IMR-90 (cell line): ENCODE measurements around the gene LAMTOR3. TPM values are rescaled to one million over a fixed set of nuclear protein-coding genes. Genes with fewer than 3 reads are reported as not detected.

Experiments
- ATAC-seq: fragments of 200-7000 bp; cut with Tn5 transposase; 2 replicates; pipeline ENCODE4 v1.9.1; 2020; ENCODE audit warnings: low read depth, mild to moderate bottlenecking, moderate library complexity
- BruUV-seq: library from RNA; stranded (reverse); fragments of 400-500 nt; replicated peaks from 2 replicates; lab custom pipeline; 2021; lab: Mats Ljungman, UMichigan
- CTCF ChIA-PET: fragments of 300-600 bp; formaldehyde crosslinking; extraction: SDS; loops from one replicate; lab custom pipeline; 2021; ENCODE audit warnings: antibody characterized with exemption; lab: Yijun Ruan, JAX
- POLR2A ChIA-PET: fragments of 300-600 bp; sonication (Branson Sonifier 250); formaldehyde crosslinking; loops from one replicate; lab custom pipeline; 2022; ENCODE audit warnings: antibody characterized with exemption; ENCODE audit not compliant: unreplicated experiment; lab: Charles Lee
- DNase-seq: peaks from one replicate; pipeline ENCODE4 v3.0.0; 2013
- H2AFZ ChIP-seq: replicated peaks from 2 replicates; pipeline ENCODE3; 2013; ENCODE audit warnings: low read length, mild to moderate bottlenecking; ENCODE audit not compliant: poor library complexity
- H2AK5ac ChIP-seq: 2 replicates; pipeline ENCODE4 v1.6.1; 2013; ENCODE audit warnings: low read depth, low read length, inconsistent platforms
- H2AK9ac ChIP-seq: replicated peaks from 2 replicates; pipeline ENCODE3; 2013; ENCODE audit warnings: mild to moderate bottlenecking, low read depth, low read length, moderate library complexity; ENCODE audit not compliant: poor library complexity
- H2BK120ac ChIP-seq: 2 replicates; pipeline ENCODE4 v1.6.1; 2013; ENCODE audit warnings: low read depth, low read length, inconsistent platforms
- H2BK15ac ChIP-seq: 3 replicates; pipeline ENCODE4 v1.6.1; 2013; ENCODE audit warnings: low read depth, low read length, inconsistent platforms
- H2BK20ac ChIP-seq: 2 replicates; pipeline ENCODE4 v1.6.1; 2013; ENCODE audit warnings: low read depth, mild to moderate bottlenecking, inconsistent platforms, low read length, moderate library complexity
- H2BK5ac ChIP-seq: 2 replicates; pipeline ENCODE4 v1.6.1; 2013; ENCODE audit warnings: mild to moderate bottlenecking, low read depth, low read length, inconsistent platforms; ENCODE audit not compliant: poor library complexity, severe bottlenecking
- H3K14ac ChIP-seq: replicated peaks from 2 replicates; pipeline ENCODE4 v1.6.1; 2013; ENCODE audit warnings: low read depth, low read length, inconsistent platforms
- H3K18ac ChIP-seq: 2 replicates; pipeline ENCODE4 v1.6.1; 2013; ENCODE audit warnings: low read depth, low read length, control low read depth
- H3K23ac ChIP-seq: 2 replicates; pipeline ENCODE4 v1.6.1; 2013; ENCODE audit warnings: low read depth, low read length, inconsistent platforms
- H3K27ac ChIP-seq: 2 replicates; pipeline ENCODE4 v1.5.1; 2013; ENCODE audit warnings: mild to moderate bottlenecking, control low read depth, low read length; ENCODE audit not compliant: insufficient read depth
- H3K27me3 ChIP-seq: 2 replicates; pipeline ENCODE4 v1.6.1; 2013; ENCODE audit warnings: low read length; ENCODE audit not compliant: control insufficient read depth, insufficient read depth
- H3K36me3 ChIP-seq: 2 replicates; pipeline ENCODE4 v1.6.1; 2013; ENCODE audit warnings: low read length, mixed read lengths; ENCODE audit not compliant: control insufficient read depth, insufficient read depth
- H3K4ac ChIP-seq: 2 replicates; pipeline ENCODE4 v1.6.1; 2013; ENCODE audit warnings: low read depth, low read length, inconsistent platforms
- H3K4me1 ChIP-seq: 2 replicates; pipeline ENCODE4 v1.6.1; 2013; ENCODE audit warnings: low read length, mixed read lengths; ENCODE audit not compliant: control insufficient read depth, insufficient read depth
- H3K4me2 ChIP-seq: 2 replicates; pipeline ENCODE4 v1.6.1; 2013; ENCODE audit warnings: low read depth, mild to moderate bottlenecking, control low read depth, low read length, moderate library complexity
- H3K4me3 ChIP-seq: 2 replicates; pipeline ENCODE4 v1.5.1; 2013; ENCODE audit warnings: low read depth, mild to moderate bottlenecking, control low read depth, low read length, moderate library complexity; ENCODE audit not compliant: insufficient read depth
- H3K56ac ChIP-seq: 2 replicates; pipeline ENCODE4 v1.6.1; 2013; ENCODE audit warnings: low read length, inconsistent platforms; ENCODE audit not compliant: insufficient read depth; ENCODE audit errors: extremely low read depth
- H3K79me1 ChIP-seq, 2 experiments: 2 replicates each; pipeline ENCODE4 v1.6.1; 2013; ENCODE audit warnings: low read length in 2 of 2, inconsistent platforms in 1 of 2, low read depth in 1 of 2
- H3K9ac ChIP-seq: 2 replicates; pipeline ENCODE4 v1.6.1; 2013; ENCODE audit warnings: low read depth, low read length, control low read depth
- H3K9me1 ChIP-seq: 2 replicates; pipeline ENCODE4 v1.6.1; 2013; ENCODE audit warnings: low read length, inconsistent platforms; ENCODE audit not compliant: insufficient read depth
- H3K9me3 ChIP-seq: 2 replicates; pipeline ENCODE4 v1.6.1; 2013; ENCODE audit warnings: low read length; ENCODE audit not compliant: control insufficient read depth, insufficient read depth
- H4K20me1 ChIP-seq: 2 replicates; pipeline ENCODE4 v1.6.1; 2013; ENCODE audit warnings: low read length, inconsistent platforms; ENCODE audit not compliant: insufficient read depth
- H4K5ac ChIP-seq: 2 replicates; pipeline ENCODE4 v1.6.1; 2013; ENCODE audit warnings: mild to moderate bottlenecking, low read depth, low read length, control low read depth
- H4K8ac ChIP-seq, 2 experiments: 2 replicates each; pipeline ENCODE4 v1.6.1; 2013; ENCODE audit warnings: low read depth in 2 of 2, low read length in 2 of 2, control low read depth in 1 of 2, inconsistent platforms in 1 of 2
- H4K91ac ChIP-seq: 2 replicates; pipeline ENCODE4 v1.6.1; 2013; ENCODE audit warnings: low read depth, low read length, inconsistent platforms; ENCODE audit not compliant: insufficient read depth
- BHLHE40 ChIP-seq: fragments of 150-350 bp; IDR thresholded peaks from 2 replicates; pipeline ENCODE4 v1.6.1; 2016; ENCODE audit warnings: mild to moderate bottlenecking, low read depth, low read length
- CEBPB ChIP-seq: IDR thresholded peaks from 2 replicates; pipeline ENCODE4 v1.6.1; 2012; ENCODE audit warnings: low read depth, low read length, improper control_type of control experiment
- CHD1 ChIP-seq: IDR thresholded peaks from 2 replicates; pipeline ENCODE4 v1.6.1; 2012; ENCODE audit warnings: low read depth, low read length, improper control_type of control experiment
- CTCF ChIP-seq: conservative IDR thresholded peaks from 2 replicates; pipeline ENCODE4 v1.5.1; 2012; ENCODE audit warnings: mild to moderate bottlenecking, low read depth, low read length, improper control_type of control experiment
- ELK1 ChIP-seq: fragments of 150-350 bp; IDR thresholded peaks from 2 replicates; pipeline ENCODE4 v1.6.1; 2016; ENCODE audit warnings: low read depth, mild to moderate bottlenecking, low read length, moderate library complexity, borderline replicate concordance
- FOS ChIP-seq: fragments of 150-350 bp; IDR thresholded peaks from 2 replicates; pipeline ENCODE4 v1.6.1; 2016; ENCODE audit warnings: low read depth, low read length
- MAFK ChIP-seq: IDR thresholded peaks from 2 replicates; pipeline ENCODE4 v1.6.1; 2012; ENCODE audit warnings: low read depth, low read length, improper control_type of control experiment
- MAZ ChIP-seq: IDR thresholded peaks from 2 replicates; pipeline ENCODE4 v1.6.1; 2012; ENCODE audit warnings: low read depth, mild to moderate bottlenecking, low read length, improper control_type of control experiment, moderate library complexity, borderline replicate concordance
- NFE2L2 ChIP-seq: fragments of 150-350 bp; IDR thresholded peaks from 2 replicates; pipeline ENCODE4 v1.6.1; 2016; ENCODE audit warnings: low read depth, mild to moderate bottlenecking, low read length
- POLR2A ChIP-seq: IDR thresholded peaks from 2 replicates; pipeline ENCODE4 v1.6.1; 2012; ENCODE audit warnings: mild to moderate bottlenecking, low read depth, low read length
- RAD21 ChIP-seq: IDR thresholded peaks from 2 replicates; pipeline ENCODE4 v1.6.1; 2012; ENCODE audit warnings: low read length, improper control_type of control experiment
- RFX5 ChIP-seq: IDR thresholded peaks from 2 replicates; pipeline ENCODE4 v1.8.0; 2012; ENCODE audit warnings: low read depth, mild to moderate bottlenecking, low read length, moderate library complexity
- SMC3 ChIP-seq: fragments of 150-350 bp; IDR thresholded peaks from 2 replicates; pipeline ENCODE4 v1.6.1; 2016; ENCODE audit warnings: low read depth, mild to moderate bottlenecking, antibody characterized with exemption, low read length, moderate library complexity
- USF2 ChIP-seq: fragments of 150-350 bp; IDR thresholded peaks from 2 replicates; pipeline ENCODE4 v1.6.1; 2017; ENCODE audit warnings: mild to moderate bottlenecking, antibody characterized with exemption, low read length, low read depth
- WGBS, 2 experiments: methylation state at CpG; one replicate each; pipeline versions ENCODE4 v1.1.5 to v1.1.7; 2013; ENCODE audit warnings: missing lambda C conversion rate in 2 of 2; ENCODE audit not compliant: insufficient read length in 1 of 2; ENCODE audit errors: extremely low coverage in 2 of 2; 5-methylcytosine and 5-hydroxymethylcytosine counted together
- dilution Hi-C: fragments of 300-500 bp; cut with HindIII; formaldehyde crosslinking; loops from one replicate; pipeline ENCODE4 v1.14.3; 2018; ENCODE audit warnings: low sequenced_read_pairs; ENCODE audit not compliant: unreplicated experiment
- in situ Hi-C: fragments of 300-500 bp; cut with MboI; formaldehyde crosslinking; loops from 3 replicates; pipeline ENCODE4 v1.14.3; 2019; ENCODE audit warnings: low sequenced_read_pairs, inconsistent platforms, mixed read lengths
- intact Hi-C: fragments of 100-400 bp; cut with micrococcal nuclease; formaldehyde crosslinking; loops from 2 replicates; pipeline ENCODE4 v1.10.0; 2022
- polyA plus RNA-seq, 3 experiments: library from polyadenylated mRNA; depleted of rRNA; stranded (reverse); fragments of >200 nt; gene quantifications; 2 replicates each; pipeline ENCODE4 v1.2.3, GENCODE V29; 2012; ENCODE audit warnings: low replicate concordance in 1 of 3
- total RNA-seq: library from RNA; depleted of rRNA; stranded (reverse); fragments of >200 nt; gene quantifications from 2 replicates; pipeline ENCODE4 v1.2.3, GENCODE V29; 2012

The LAMTOR3 gene
- total and polyA plus RNA-seq, 2 of the 4 experiments (the other 2 are of a cell fraction) = 28.6 to 35.7 TPM

GRCh38 chr4:99853999-99854398 is 40.2 kb downstream of the LAMTOR3 start:
- no peak overlapping the region for H2AK5ac ChIP-seq
- BruUV-seq = no TSS peak
- H4K5ac ChIP-seq = no peak overlapping the region
- H2BK20ac ChIP-seq = no peak overlapping the region
- H4K8ac ChIP-seq = no peak overlapping the region
- H3K18ac ChIP-seq = no peak overlapping the region
- dilution Hi-C loops (no loop called here), in situ Hi-C loops (no loop called here), intact Hi-C loops (no loop called here)
- no peak overlapping the region for H2BK15ac ChIP-seq
- H2BK5ac ChIP-seq = no peak overlapping the region
- H3K56ac ChIP-seq = no peak overlapping the region
- WGBS, 2 experiments = no CpG with 5 or more reads among the region's 1 CpG
- peaks cover 7% of the 10 kb centered on the region for H3K27me3 ChIP-seq
- H2AFZ ChIP-seq = no peak overlapping the region
- H3K4me3 ChIP-seq = no peak overlapping the region
- ChIA-PET POLR2A (no interaction called here), CTCF (no interaction called here)
- H3K4me2 ChIP-seq = no peak overlapping the region
- no peak overlapping the region for H3K4ac ChIP-seq
- no peaks in the 10 kb centered on the region for H3K4me1 ChIP-seq
- no peaks in the 10 kb centered on the region for H3K9me1 ChIP-seq
- TF ChIP-seq BHLHE40 (no peak), CHD1 (no peak), RAD21 (no peak), CTCF (no peak), NFE2L2 (no peak), CEBPB (no peak), MAZ (no peak), POLR2A (no peak), SMC3 (no peak), ELK1 (no peak), MAFK (no peak), RFX5 (no peak), USF2 (no peak), FOS (no peak)
- no peaks in the 10 kb centered on the region for H4K20me1 ChIP-seq
- no peaks in the 10 kb centered on the region for H3K79me1 ChIP-seq
- H2BK120ac ChIP-seq = no peak overlapping the region
- H3K27ac ChIP-seq = no peak overlapping the region
- H3K36me3 ChIP-seq = no peaks in the 10 kb centered on the region
- H3K23ac ChIP-seq = no peak overlapping the region
- H3K9ac ChIP-seq = no peak overlapping the region
- ATAC-seq (no peak), DNase-seq (no peak)
- no peak overlapping the region for H4K91ac ChIP-seq
- no peak overlapping the region for H2AK9ac ChIP-seq
- no peak overlapping the region for H3K14ac ChIP-seq
- H3K9me3 ChIP-seq = no peaks in the 10 kb centered on the region
